Mucosa of rectum (tissue), 2 donors: ENCODE results near the gene KATNAL1.
A peak's percentile ranks its signal among the peaks of the same experiment; 100 is the strongest.

ENCODE experiments used
- H3K27ac ChIP-seq, 2 donors: one replicate each; pipeline ENCODE4 v1.7.0; 2013; ENCODE audit warnings: inconsistent platforms in 2 of 2, low read depth in 2 of 2, low read length in 2 of 2
- H3K27me3 ChIP-seq, 2 donors: one replicate each; pipeline ENCODE4 v1.7.0; 2013; ENCODE audit warnings: low read length in 2 of 2; ENCODE audit not compliant: control insufficient read depth in 2 of 2, insufficient read depth in 2 of 2
- H3K36me3 ChIP-seq, 2 donors: one replicate each; pipeline ENCODE4 v1.7.0; 2013; ENCODE audit warnings: low read length in 2 of 2; ENCODE audit not compliant: control insufficient read depth in 2 of 2, insufficient read depth in 2 of 2
- H3K4me1 ChIP-seq, 2 donors: one replicate each; pipeline ENCODE4 v1.7.0; 2013; ENCODE audit warnings: low read length in 2 of 2, mild to moderate bottlenecking in 1 of 2; ENCODE audit not compliant: control insufficient read depth in 2 of 2, insufficient read depth in 2 of 2
- H3K4me3 ChIP-seq, 2 donors: one replicate each; pipeline ENCODE4 v1.7.0; 2013; ENCODE audit warnings: low read length in 2 of 2
- H3K9ac ChIP-seq, 2 donors: one replicate each; pipeline ENCODE4 v1.7.0; 2013; ENCODE audit warnings: low read length in 2 of 2, low read depth in 1 of 2, mild to moderate bottlenecking in 1 of 2
- H3K9me3 ChIP-seq, 2 donors: one replicate each; pipeline ENCODE4 v1.7.0; 2013; ENCODE audit warnings: low read length in 2 of 2; ENCODE audit not compliant: control insufficient read depth in 2 of 2
- donor health status: healthy.
- donor health status: Normal muscosa, but diverticular disease.

Gene KATNAL1

DNA sequence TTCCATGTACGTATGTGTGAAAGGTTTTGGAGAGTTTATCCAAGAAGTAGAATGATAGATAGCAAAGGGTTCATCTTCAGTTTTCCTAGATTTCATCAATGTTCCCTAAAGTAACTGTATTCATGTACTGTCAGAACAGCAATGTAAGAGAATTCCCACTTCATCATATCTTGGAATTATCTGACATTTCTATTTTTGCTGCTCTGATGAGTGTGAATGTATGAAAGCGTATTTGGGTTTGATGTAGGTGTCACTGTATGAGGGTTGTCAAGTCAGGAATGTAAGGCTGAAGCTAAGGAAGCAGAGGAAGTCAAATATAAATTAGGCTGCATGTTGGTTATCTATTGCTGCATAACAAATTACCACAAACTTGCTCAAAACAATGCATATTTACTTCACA is 7.2 kb upstream of the KATNAL1 start:
- H3K36me3 ChIP-seq = no peaks in the 10 kb centered on the region
- H3K4me1 ChIP-seq = no peaks in the 10 kb centered on the region
- no peak overlapping the region for H3K27ac ChIP-seq
- H3K4me3 ChIP-seq = no peak overlapping the region
- no peaks in the 10 kb centered on the region for H3K9me3 ChIP-seq
- H3K27me3 ChIP-seq = no peaks in the 10 kb centered on the region
- H3K9ac ChIP-seq = no peak overlapping the region

DNA sequence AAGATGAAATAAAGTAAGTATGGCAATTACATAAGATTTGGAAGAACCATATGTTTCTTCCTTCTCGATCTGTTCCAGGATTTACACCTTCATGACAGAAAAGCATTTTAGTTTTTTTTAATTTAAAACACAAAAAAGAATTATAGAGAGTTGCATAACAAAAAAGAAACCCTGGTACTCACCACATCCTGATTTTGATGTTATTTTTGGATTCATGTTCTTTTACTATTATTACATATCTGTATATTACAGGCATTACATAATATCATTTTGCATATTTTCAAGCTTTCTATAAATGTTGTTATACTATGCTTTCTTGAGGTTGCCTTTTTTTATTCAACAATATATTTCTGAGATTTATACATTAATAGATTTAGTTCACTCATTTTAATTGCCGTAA is 6.7 kb upstream of the KATNAL1 start:
- Histone ChIP-seq H3K36me3 (no peaks in the 10 kb centered on the region), H3K4me3 (no peak overlapping the region), H3K9me3 (no peaks in the 10 kb centered on the region), H3K4me1 (no peaks in the 10 kb centered on the region), H3K27me3 (no peaks in the 10 kb centered on the region), H3K9ac (no peak overlapping the region), H3K27ac (no peak overlapping the region)

DNA sequence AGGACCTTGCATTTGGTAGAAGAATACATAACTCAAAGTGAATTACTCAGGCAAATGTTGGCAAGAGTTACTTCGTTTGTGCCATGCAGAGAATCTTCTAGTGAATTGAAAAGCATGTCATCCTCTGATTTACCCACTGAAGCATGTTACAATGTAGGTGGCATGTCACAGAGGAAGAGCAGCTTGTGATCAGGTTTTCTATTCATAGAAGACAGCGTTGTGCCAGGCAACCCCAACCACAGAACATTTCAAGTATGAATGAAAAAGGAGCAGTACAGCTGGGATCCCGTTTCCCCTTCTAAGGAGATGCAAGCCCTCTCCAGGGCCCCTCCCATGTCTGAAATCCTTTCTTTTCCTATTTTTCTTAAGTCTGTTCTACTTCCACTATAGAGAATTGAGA is 6.0 kb upstream of the KATNAL1 start:
- H3K27ac ChIP-seq = no peak overlapping the region
- no peak overlapping the region for H3K9ac ChIP-seq
- H3K27me3 ChIP-seq = no peaks in the 10 kb centered on the region
- H3K4me1 ChIP-seq = no peaks in the 10 kb centered on the region
- no peaks in the 10 kb centered on the region for H3K36me3 ChIP-seq
- no peak overlapping the region for H3K4me3 ChIP-seq
- no peaks in the 10 kb centered on the region for H3K9me3 ChIP-seq

DNA sequence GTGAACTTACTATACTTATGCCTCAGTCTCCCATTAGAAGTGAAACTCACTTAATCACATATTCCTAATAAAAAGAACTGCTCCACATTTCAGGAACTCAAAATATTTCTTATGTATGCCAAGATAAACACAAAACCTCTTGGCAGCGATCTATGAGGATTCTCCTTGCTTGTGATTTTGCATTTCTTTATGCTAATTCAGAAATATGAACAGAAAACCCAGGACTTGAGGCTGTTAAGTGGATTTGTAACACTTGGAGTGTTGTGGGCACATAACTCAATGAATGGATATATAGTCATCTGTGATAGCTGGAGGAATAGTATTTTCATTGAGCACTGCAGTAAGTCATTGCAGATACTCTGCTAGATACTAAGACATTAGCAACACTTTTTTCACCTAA is 5.6 kb upstream of the KATNAL1 start:
- H3K27ac ChIP-seq = no peak overlapping the region
- H3K36me3 ChIP-seq = no peaks in the 10 kb centered on the region
- H3K9ac ChIP-seq = no peak overlapping the region
- H3K9me3 ChIP-seq = no peaks in the 10 kb centered on the region
- H3K27me3 ChIP-seq = no peaks in the 10 kb centered on the region
- H3K4me1 ChIP-seq = no peaks in the 10 kb centered on the region
- H3K4me3 ChIP-seq = no peak overlapping the region

DNA sequence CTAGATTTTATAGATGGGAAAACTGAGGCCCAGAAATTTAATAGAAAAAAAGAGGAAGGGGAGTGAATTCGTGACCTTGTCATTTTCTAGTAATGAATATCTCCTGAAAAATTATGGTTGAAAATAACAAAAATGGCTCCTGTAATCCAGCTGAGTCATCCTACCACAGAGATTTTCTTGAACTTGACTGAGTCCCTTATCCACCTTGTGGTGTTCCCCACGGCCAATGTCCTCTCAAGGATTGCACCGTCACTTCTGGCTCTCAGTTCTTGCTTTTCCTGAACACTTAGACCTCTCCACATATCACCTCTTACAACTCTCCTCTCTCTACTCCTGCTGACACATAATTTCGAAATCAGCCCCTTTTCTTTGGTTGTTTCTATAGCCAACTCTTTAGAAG is 1.2 kb upstream of the KATNAL1 start:
- Histone ChIP-seq H3K4me1 (peaks cover 2 to 5% of the 10 kb centered on the region in 2 donors), H3K36me3 (no peaks in the 10 kb centered on the region), H3K4me3 (no peak overlapping the region), H3K9ac (no peak overlapping the region), H3K9me3 (no peaks in the 10 kb centered on the region), H3K27me3 (no peaks in the 10 kb centered on the region), H3K27ac (no peak overlapping the region)

DNA sequence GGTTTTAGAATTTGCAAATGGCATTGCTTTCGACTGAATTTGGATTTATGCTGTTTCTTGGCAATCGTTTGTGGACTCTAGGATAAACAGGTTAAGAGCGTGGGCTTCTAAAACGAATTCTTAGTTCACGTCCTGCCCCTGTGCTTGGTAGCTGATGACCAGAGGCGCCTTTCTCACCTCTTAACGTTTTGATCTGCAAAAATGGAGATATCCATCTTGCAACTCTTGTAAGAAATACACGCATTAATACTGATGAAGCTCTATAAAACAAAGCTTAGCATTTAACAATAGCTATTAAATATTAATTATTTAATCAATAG is 580 bp upstream of the KATNAL1 start:
- peak overlapping the region; percentile 83 to 95 for H3K4me3 ChIP-seq
- peaks cover 2 to 5% of the 10 kb centered on the region in 2 donors for H3K4me1 ChIP-seq
- no peak overlapping the region for H3K27ac ChIP-seq
- H3K9me3 ChIP-seq = no peaks in the 10 kb centered on the region
- H3K9ac ChIP-seq = peak overlapping the region; percentile 61 to 75
- H3K27me3 ChIP-seq = no peaks in the 10 kb centered on the region
- H3K36me3 ChIP-seq = no peaks in the 10 kb centered on the region

DNA sequence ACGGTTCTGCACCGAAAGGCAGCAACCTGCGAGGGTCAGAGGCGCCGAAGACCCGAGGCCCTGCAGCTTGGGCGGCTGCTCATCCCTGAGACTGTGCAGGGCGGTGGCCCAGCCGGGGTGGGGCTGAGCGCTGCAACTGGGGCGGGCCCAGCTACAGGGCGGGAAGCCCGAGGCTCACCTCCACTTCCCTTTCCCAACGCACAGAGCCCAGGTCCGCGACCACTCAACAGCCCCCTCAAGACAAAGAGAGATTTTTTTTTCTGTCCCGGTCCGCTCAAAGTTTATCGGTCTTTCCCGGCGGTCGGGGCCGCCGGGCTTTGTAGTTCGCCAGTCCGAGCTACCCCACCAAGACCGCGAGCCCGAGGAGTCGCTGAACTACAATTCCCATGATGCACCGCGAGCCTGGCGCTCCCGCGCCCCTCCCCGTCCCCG is 573 bp downstream of the KATNAL1 start:
- peaks cover 2 to 5% of the 10 kb centered on the region in 2 donors for H3K4me1 ChIP-seq
- H3K4me3 ChIP-seq = peak overlapping the region; percentile 83 to 95
- H3K9ac ChIP-seq = peak overlapping the region; percentile 61 to 75
- H3K27ac ChIP-seq = peak overlapping the region; percentile 75 to 76
- H3K27me3 ChIP-seq = no peaks in the 10 kb centered on the region
- no peaks in the 10 kb centered on the region for H3K9me3 ChIP-seq
- H3K36me3 ChIP-seq = no peaks in the 10 kb centered on the region

DNA sequence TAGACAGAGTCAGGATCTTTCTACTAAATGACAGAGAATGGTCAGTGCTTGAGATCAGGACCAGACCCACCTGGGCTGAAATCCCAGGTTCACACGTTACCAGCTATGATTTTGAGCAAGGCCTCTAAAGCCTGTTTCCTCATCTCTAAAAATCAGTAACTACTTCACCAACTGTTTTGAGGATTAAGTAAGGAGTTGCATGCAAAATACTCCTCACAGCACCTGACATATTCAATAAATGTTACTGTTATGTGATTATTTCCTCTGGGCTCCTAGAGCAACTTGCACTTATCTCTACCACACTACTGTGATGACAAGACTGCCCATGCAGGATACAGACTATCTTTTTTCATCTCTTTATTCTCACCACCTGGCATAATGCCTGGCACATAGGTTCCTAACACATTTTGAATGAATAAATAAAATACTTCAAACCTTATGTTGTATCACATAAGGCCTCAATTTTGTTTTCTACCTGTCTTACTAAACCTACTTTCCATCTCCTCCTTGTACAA is 1.8 kb downstream of the KATNAL1 start:
- no peaks in the 10 kb centered on the region for H3K36me3 ChIP-seq
- H3K9me3 ChIP-seq = no peaks in the 10 kb centered on the region
- no peak overlapping the region for H3K4me3 ChIP-seq
- H3K27ac ChIP-seq = no peak overlapping the region
- peaks cover 2 to 5% of the 10 kb centered on the region in 2 donors for H3K4me1 ChIP-seq
- no peaks in the 10 kb centered on the region for H3K27me3 ChIP-seq
- H3K9ac ChIP-seq = no peak overlapping the region

DNA sequence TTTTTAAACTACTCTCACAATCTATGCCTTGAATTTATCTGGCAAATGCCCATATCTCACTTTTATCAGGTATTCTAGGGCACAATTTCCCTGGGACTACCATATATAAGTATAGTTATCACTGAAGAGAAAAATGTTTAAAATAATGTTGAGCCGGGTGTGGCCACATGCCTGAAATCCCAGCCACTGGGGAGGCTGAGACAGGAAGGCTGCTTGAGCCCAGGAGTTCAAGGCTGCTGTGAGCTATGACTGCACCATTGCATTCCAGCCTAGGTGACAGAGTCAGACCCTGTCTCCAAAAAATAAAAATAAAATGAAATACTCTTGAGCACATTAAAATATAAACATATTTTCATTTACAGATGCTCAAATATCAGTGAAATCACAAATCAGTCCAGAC is 4.1 kb downstream of the KATNAL1 start:
- Histone ChIP-seq H3K9ac (no peak overlapping the region), H3K9me3 (no peaks in the 10 kb centered on the region), H3K27me3 (no peaks in the 10 kb centered on the region), H3K4me3 (no peak overlapping the region), H3K27ac (no peak overlapping the region), H3K36me3 (no peaks in the 10 kb centered on the region), H3K4me1 (peaks cover 2 to 5% of the 10 kb centered on the region in 2 donors)

DNA sequence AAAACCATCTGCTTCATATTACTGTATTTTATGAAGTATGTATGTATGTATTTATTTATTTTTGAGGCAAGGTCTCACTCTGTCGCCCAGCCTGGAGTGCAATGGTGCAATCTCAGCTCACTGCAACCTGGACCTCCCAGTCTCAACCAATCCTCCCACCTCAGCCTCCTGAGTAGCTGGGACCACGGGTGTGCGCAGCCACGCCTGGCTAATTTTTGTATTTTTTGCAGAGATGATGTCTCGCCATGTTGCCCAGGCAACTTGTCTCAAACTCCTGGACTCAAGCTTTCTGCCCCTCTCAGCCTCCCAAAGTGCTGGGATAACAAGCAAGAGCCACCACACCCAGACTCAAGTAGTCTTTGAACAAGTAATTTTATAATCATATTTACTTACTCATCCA is 5.5 kb downstream of the KATNAL1 start:
- Histone ChIP-seq H3K27ac (no peak overlapping the region), H3K4me1 (peaks cover 0 to 2% of the 10 kb centered on the region in 2 donors), H3K27me3 (no peaks in the 10 kb centered on the region), H3K36me3 (no peaks in the 10 kb centered on the region), H3K9me3 (no peaks in the 10 kb centered on the region), H3K9ac (no peak overlapping the region), H3K4me3 (no peak overlapping the region)

DNA sequence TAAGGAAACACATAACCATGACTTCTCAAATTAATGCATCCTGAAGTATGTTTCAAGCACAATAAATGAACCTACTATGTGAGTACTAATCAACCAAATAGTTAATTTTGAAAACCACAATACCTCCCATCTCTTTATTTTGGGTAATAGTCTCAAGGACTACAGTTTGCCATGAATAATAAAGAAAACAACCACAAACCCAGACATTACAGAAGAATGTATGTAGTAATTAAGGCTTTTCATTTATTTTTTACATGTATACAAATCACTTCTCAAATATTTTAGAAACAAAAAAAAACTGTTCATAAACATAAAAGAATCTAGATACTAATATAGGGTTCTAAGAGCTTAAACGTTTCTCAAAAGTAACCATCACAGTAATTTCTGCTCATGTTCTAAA is 6.8 kb downstream of the KATNAL1 start:
- H3K27ac ChIP-seq = no peak overlapping the region
- no peaks in the 10 kb centered on the region for H3K9me3 ChIP-seq
- H3K4me1 ChIP-seq = no peaks in the 10 kb centered on the region
- no peaks in the 10 kb centered on the region for H3K36me3 ChIP-seq
- no peaks in the 10 kb centered on the region for H3K27me3 ChIP-seq
- H3K4me3 ChIP-seq = no peak overlapping the region
- no peak overlapping the region for H3K9ac ChIP-seq
